DND-41 (cell line): Measurements from ENCODE around the gene PFN1.

Source experiments
- ATAC-seq: fragments of 200-7000 bp; cut with Tn5 transposase; 3 replicates; pipeline ENCODE4 v1.9.1; 2021; ENCODE audit warnings: low read depth; ENCODE audit not compliant: insufficient read depth
- DNase-seq: peaks from one replicate; pipeline ENCODE4 v3.0.0-alpha.2; 2020
- H2AFZ ChIP-seq: 2 replicates; pipeline ENCODE4 v1.6.0; 2012; ENCODE audit warnings: low read depth, low read length
- H3K27ac ChIP-seq: 2 replicates; pipeline ENCODE4 v1.5.1; 2012; ENCODE audit warnings: low read length, inconsistent platforms
- H3K27me3 ChIP-seq: fragments of 200-600 bp; sonication (generic); 2 replicates; pipeline ENCODE4 v1.6.0; 2012; ENCODE audit warnings: low read length, mild to moderate bottlenecking, inconsistent platforms; ENCODE audit not compliant: insufficient read depth, poor library complexity
- H3K36me3 ChIP-seq: 2 replicates; pipeline ENCODE4 v1.5.1; 2012; ENCODE audit warnings: low read length, inconsistent platforms; ENCODE audit not compliant: insufficient read depth
- H3K4me1 ChIP-seq: 2 replicates; pipeline ENCODE4 v1.5.1; 2012; ENCODE audit warnings: mild to moderate bottlenecking, low read length; ENCODE audit not compliant: insufficient read depth
- H3K4me2 ChIP-seq: 2 replicates; pipeline ENCODE4 v1.6.0; 2012; ENCODE audit warnings: mild to moderate bottlenecking, moderate library complexity, low read length, inconsistent platforms; ENCODE audit not compliant: insufficient read depth
- H3K4me3 ChIP-seq, 2 experiments: fragments of 200-600 bp in 1 of 2; shearing (Covaris generic) in 1 of 2; 2 replicates each; pipeline ENCODE4 v1.5.1; 2012 to 2016; ENCODE audit warnings: inconsistent platforms in 2 of 2, low read length in 2 of 2, mild to moderate bottlenecking in 2 of 2, low read depth in 1 of 2, moderate library complexity in 1 of 2
- H3K79me2 ChIP-seq: 2 replicates; pipeline ENCODE4 v1.6.0; 2012; ENCODE audit warnings: low read length, inconsistent platforms; ENCODE audit not compliant: insufficient read depth
- H3K9ac ChIP-seq: 2 replicates; pipeline ENCODE4 v1.6.0; 2012; ENCODE audit warnings: low read depth, mild to moderate bottlenecking, inconsistent platforms, low read length, moderate library complexity
- H3K9me3 ChIP-seq: 2 replicates; pipeline ENCODE4 v1.5.1; 2012; ENCODE audit warnings: low read length, moderate library complexity, mild to moderate bottlenecking, inconsistent platforms; ENCODE audit not compliant: insufficient read depth, severe bottlenecking
- H4K20me1 ChIP-seq: 2 replicates; pipeline ENCODE4 v1.6.0; 2012; ENCODE audit warnings: low read length; ENCODE audit not compliant: insufficient read depth
- EZH2 ChIP-seq: IDR thresholded peaks from 3 replicates; pipeline ENCODE4 v1.6.1; 2012; ENCODE audit warnings: borderline replicate concordance, low read depth, mild to moderate bottlenecking, moderate library complexity, low read length, inconsistent platforms; ENCODE audit not compliant: severe bottlenecking
- TF ChIP-seq, protein P1 (sequence below): IDR thresholded peaks from 2 replicates; pipeline ENCODE4 v1.5.1; 2012; ENCODE audit warnings: borderline replicate concordance, low read length, moderate library complexity, mild to moderate bottlenecking; ENCODE audit not compliant: poor library complexity, severe bottlenecking; ENCODE audit errors: extremely low read depth

Gene PFN1

GRCh38 chr17:4946312-4946976 lies 1.9 kb downstream of the PFN1 start:
- H3K27ac ChIP-seq = peak overlapping the region; percentile 97
- peaks cover 66% of the 10 kb centered on the region for H3K36me3 ChIP-seq
- H3K27me3 ChIP-seq = no peaks in the 10 kb centered on the region
- H3K4me1 ChIP-seq = peaks cover 78% of the 10 kb centered on the region
- peaks cover 80% of the 10 kb centered on the region for H3K79me2 ChIP-seq
- peak overlapping the region; percentile 97 for H3K4me2 ChIP-seq
- H2AFZ ChIP-seq = no peak overlapping the region
- peaks cover 53% of the 10 kb centered on the region for H4K20me1 ChIP-seq
- no peaks in the 10 kb centered on the region for H3K9me3 ChIP-seq
- no peak for DNase-seq
- H3K4me3 ChIP-seq = peak overlapping the region; percentile 72 to 91; a peak in 3 of 4 replicates
- peak overlapping the region; percentile 98 for H3K9ac ChIP-seq
- no peak for ATAC-seq
- no peak for TF ChIP-seq EZH2
- TF ChIP-seq, protein P1, sequence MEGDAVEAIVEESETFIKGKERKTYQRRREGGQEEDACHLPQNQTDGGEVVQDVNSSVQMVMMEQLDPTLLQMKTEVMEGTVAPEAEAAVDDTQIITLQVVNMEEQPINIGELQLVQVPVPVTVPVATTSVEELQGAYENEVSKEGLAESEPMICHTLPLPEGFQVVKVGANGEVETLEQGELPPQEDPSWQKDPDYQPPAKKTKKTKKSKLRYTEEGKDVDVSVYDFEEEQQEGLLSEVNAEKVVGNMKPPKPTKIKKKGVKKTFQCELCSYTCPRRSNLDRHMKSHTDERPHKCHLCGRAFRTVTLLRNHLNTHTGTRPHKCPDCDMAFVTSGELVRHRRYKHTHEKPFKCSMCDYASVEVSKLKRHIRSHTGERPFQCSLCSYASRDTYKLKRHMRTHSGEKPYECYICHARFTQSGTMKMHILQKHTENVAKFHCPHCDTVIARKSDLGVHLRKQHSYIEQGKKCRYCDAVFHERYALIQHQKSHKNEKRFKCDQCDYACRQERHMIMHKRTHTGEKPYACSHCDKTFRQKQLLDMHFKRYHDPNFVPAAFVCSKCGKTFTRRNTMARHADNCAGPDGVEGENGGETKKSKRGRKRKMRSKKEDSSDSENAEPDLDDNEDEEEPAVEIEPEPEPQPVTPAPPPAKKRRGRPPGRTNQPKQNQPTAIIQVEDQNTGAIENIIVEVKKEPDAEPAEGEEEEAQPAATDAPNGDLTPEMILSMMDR = no peak

- H3K27ac ChIP-seq = peak overlapping the region; percentile 97
- DNase-seq (no peak), ATAC-seq (no peak)
- TF ChIP-seq, protein P1 = no peak
- TF ChIP-seq EZH2 = no peak
- H4K20me1 ChIP-seq = peaks cover 59% of the 10 kb centered on the region
- peak overlapping the region; percentile 72 to 91; a peak in 3 of 4 replicates for H3K4me3 ChIP-seq
- peaks cover 70% of the 10 kb centered on the region for H3K36me3 ChIP-seq
- H3K4me1 ChIP-seq = peaks cover 78% of the 10 kb centered on the region
- peak overlapping the region; percentile 98 for H3K9ac ChIP-seq
- H3K4me2 ChIP-seq = peak overlapping the region; percentile 97
- peaks cover 84% of the 10 kb centered on the region for H3K79me2 ChIP-seq
- H3K9me3 ChIP-seq = no peaks in the 10 kb centered on the region
- no peaks in the 10 kb centered on the region for H3K27me3 ChIP-seq
- H2AFZ ChIP-seq = no peak overlapping the region
These were observed 2.4 kb downstream of the PFN1 start for GRCh38 chr17:4945944-4946280.

DNA sequence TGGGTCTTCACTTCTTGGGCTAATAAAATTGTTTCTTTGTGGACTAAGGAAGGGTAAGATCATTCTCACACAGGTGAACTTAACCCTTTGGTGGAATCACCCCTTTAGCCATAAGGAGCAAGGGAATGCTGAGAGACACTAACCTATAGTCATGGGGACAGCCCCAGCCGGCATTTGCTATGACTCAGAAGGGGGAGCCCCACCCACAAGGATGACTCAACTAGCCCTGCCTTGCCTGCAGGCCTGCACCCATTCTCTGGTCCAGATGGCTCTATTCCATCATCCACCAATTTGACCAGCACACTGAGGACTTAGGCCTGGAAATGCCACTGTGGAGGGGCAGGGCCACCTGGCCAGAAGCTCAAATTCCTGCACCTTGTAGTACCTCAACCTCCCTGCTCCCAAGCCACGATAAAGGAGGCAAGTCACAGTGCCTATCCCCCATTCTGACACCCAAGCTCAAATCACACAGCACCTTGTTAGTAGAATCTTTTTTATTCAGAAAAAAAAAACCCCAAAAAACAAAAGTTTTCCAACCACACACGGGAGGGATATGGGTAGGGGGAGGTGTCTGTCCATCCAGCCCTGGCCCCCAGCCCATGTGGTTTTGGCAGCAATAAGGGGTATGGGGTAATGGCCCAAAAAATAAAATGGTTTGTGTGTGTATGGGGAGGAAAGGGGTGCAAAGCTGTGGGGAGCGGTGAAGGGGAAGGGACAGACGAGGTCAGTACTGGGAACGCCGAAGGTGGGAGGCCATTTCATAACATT lies 3.0 kb downstream of the PFN1 start:
- Histone ChIP-seq H4K20me1 (peaks cover 60% of the 10 kb centered on the region), H3K4me1 (peaks cover 74% of the 10 kb centered on the region), H3K27ac (peak overlapping the region; percentile 54), H3K9me3 (no peaks in the 10 kb centered on the region), H3K27me3 (no peaks in the 10 kb centered on the region), H2AFZ (no peak overlapping the region), H3K4me2 (peak overlapping the region; percentile 97), H3K9ac (peak overlapping the region; percentile 98), H3K79me2 (peaks cover 84% of the 10 kb centered on the region), H3K36me3 (peaks cover 70% of the 10 kb centered on the region), H3K4me3 (peak overlapping the region in 1 of 2 experiments; percentile 91; a peak in 2 of 4 replicates)
- ATAC-seq (no peak), DNase-seq (peak; percentile 62)
- TF ChIP-seq, protein P1 = no peak
- TF ChIP-seq EZH2 = no peak
